HEK293T (cell line): ENCODE data around the gene BAHCC1.

ENCODE experiments used
- CTCF ChIA-PET: fragments of 350-600 bp; formaldehyde crosslinking; extraction: SDS; loops from one replicate; lab custom pipeline; 2021; ENCODE audit warnings: antibody characterized with exemption, inconsistent platforms; lab: Yijun Ruan, JAX
- POLR2A ChIA-PET: fragments of 350-600 bp; formaldehyde crosslinking; extraction: SDS; loops from one replicate; lab custom pipeline; 2020; ENCODE audit warnings: antibody characterized with exemption, inconsistent platforms; lab: Yijun Ruan, JAX
- DNase-seq: peaks from one replicate; pipeline ENCODE4 v3.0.0; 2012; ENCODE audit warnings: mixed read lengths; ENCODE audit errors: extremely low spot score
- ARNT ChIP-seq: fragments of 450-650 bp; IDR thresholded peaks from 2 replicates; pipeline ENCODE4 v1.6.1; 2017; ENCODE audit warnings: mild to moderate bottlenecking
- BHLHE40 ChIP-seq: fragments of 450-650 bp; IDR thresholded peaks from 2 replicates; pipeline ENCODE4 v1.6.1; 2016; ENCODE audit warnings: mild to moderate bottlenecking, moderate library complexity, borderline replicate concordance
- CTBP1 ChIP-seq: fragments of 450-650 bp; IDR thresholded peaks from 2 replicates; pipeline ENCODE4 v1.6.1; 2016; ENCODE audit warnings: borderline replicate concordance
- ELF4 ChIP-seq: fragments of 450-650 bp; IDR thresholded peaks from 2 replicates; pipeline ENCODE4 v1.6.1; 2017; ENCODE audit warnings: antibody characterized with exemption
- FOXA1 ChIP-seq: fragments of 450-650 bp; IDR thresholded peaks from 2 replicates; pipeline ENCODE4 v1.6.1; 2016; ENCODE audit warnings: mild to moderate bottlenecking
- FOXK2 ChIP-seq: fragments of 450-650 bp; IDR thresholded peaks from 2 replicates; pipeline ENCODE4 v1.6.1; 2016; ENCODE audit warnings: mild to moderate bottlenecking
- FOXM1 ChIP-seq: fragments of 450-650 bp; IDR thresholded peaks from 2 replicates; pipeline ENCODE4 v1.6.1; 2017; ENCODE audit warnings: mild to moderate bottlenecking, borderline replicate concordance
- HDGF ChIP-seq: fragments of 450-650 bp; IDR thresholded peaks from 2 replicates; pipeline ENCODE4 v1.6.1; 2017; ENCODE audit warnings: antibody characterized with exemption, borderline replicate concordance
- L3MBTL2 ChIP-seq: fragments of 450-650 bp; conservative IDR thresholded peaks from 2 replicates; pipeline ENCODE4 v1.6.1; 2016; ENCODE audit warnings: mild to moderate bottlenecking
- LEF1 ChIP-seq: fragments of 450-650 bp; IDR thresholded peaks from 2 replicates; pipeline ENCODE4 v1.6.1; 2017; ENCODE audit warnings: mild to moderate bottlenecking, borderline replicate concordance
- NFRKB ChIP-seq: fragments of 450-650 bp; IDR thresholded peaks from 2 replicates; pipeline ENCODE4 v1.6.1; 2016; ENCODE audit warnings: mild to moderate bottlenecking, moderate library complexity
- PKNOX1 ChIP-seq: fragments of 450-650 bp; IDR thresholded peaks from 2 replicates; pipeline ENCODE4 v1.6.1; 2016
- SP1 ChIP-seq: fragments of 450-650 bp; IDR thresholded peaks from 2 replicates; pipeline ENCODE4 v1.6.1; 2017
- SUZ12 ChIP-seq: fragments of 450-650 bp; IDR thresholded peaks from 2 replicates; pipeline ENCODE4 v1.6.1; 2016; ENCODE audit warnings: mild to moderate bottlenecking
- TARDBP ChIP-seq: fragments of 450-650 bp; IDR thresholded peaks from 2 replicates; pipeline ENCODE4 v1.6.1; 2016
- ZNF384 ChIP-seq: fragments of 450-650 bp; IDR thresholded peaks from 2 replicates; pipeline ENCODE4 v1.6.1; 2016

The BAHCC1 gene

GRCh38 chr17:81434681-81435417 is 39.6 kb downstream of the BAHCC1 start:
- ChIA-PET CTCF (no interaction called here), POLR2A (no interaction called here)
- no peak for TF ChIP-seq NFRKB
- no peak for TF ChIP-seq L3MBTL2
- TF ChIP-seq LEF1, result no peak
- TF ChIP-seq CTBP1, result no peak
- no peak for TF ChIP-seq FOXA1
- no peak for TF ChIP-seq ARNT
- no peak for TF ChIP-seq SP1
- no peak for DNase-seq

- no peak for TF ChIP-seq FOXA1
- no peak for TF ChIP-seq ARNT
- TF ChIP-seq PKNOX1, result no peak
- TF ChIP-seq FOXK2, result no peak
- no peak for TF ChIP-seq BHLHE40
- TF ChIP-seq HDGF, result no peak
- no peak for TF ChIP-seq ELF4
- no peak for TF ChIP-seq TARDBP
- no peak for TF ChIP-seq SUZ12
- no peak for TF ChIP-seq CTBP1
- POLR2A ChIA-PET, result interaction anchor here (1.5 kb wide), 1 partner anchor 38 kb away, joined by 3 read pairs; no protein-coding TSS in a partner anchor
- DNase-seq, result no peak
Measured at GRCh38 chr17:81435652-81436293, 40.5 kb downstream of the BAHCC1 start.

GRCh38 chr17:81436294-81436849 is 41.1 kb downstream of the BAHCC1 start:
- TF ChIP-seq SP1, result no peak
- no peak for TF ChIP-seq FOXA1
- TF ChIP-seq SUZ12, result no peak
- CTCF ChIA-PET, result interaction anchor here (1.4 kb wide), 1 partner anchor 10 kb away, joined by 6 read pairs; no protein-coding TSS in a partner anchor
- DNase-seq, result no peak
- POLR2A ChIA-PET, result interaction anchor here (1.5 kb wide), 1 partner anchor 39 kb away, joined by 3 read pairs; no protein-coding TSS in a partner anchor

More at GRCh38 chr17:81435652-81436293, 40.5 kb downstream of the BAHCC1 start:
- CTCF ChIA-PET, result interaction anchor here (1.4 kb wide), 1 partner anchor 11 kb away, joined by 6 read pairs; no protein-coding TSS in a partner anchor

GRCh38 chr17:81437191-81437651 is 42.0 kb downstream of the BAHCC1 start:
- TF ChIP-seq ARNT, result no peak
- no peak for TF ChIP-seq FOXK2
- TF ChIP-seq LEF1, result no peak
- no peak for TF ChIP-seq CTBP1
- no peak for TF ChIP-seq BHLHE40
- no peak for TF ChIP-seq ZNF384
- no peak for TF ChIP-seq PKNOX1
- no peak for TF ChIP-seq TARDBP
- no peak for TF ChIP-seq SP1
- TF ChIP-seq FOXA1, result no peak
- no peak for TF ChIP-seq HDGF
- TF ChIP-seq L3MBTL2, result no peak
- ChIA-PET POLR2A (interaction anchor here (1.5 kb wide), 1 partner anchor 40 kb away, joined by 3 read pairs; no protein-coding TSS in a partner anchor), CTCF (interaction anchor here (1.4 kb wide), 1 partner anchor 9 kb away, joined by 6 read pairs; no protein-coding TSS in a partner anchor)

GRCh38 chr17:81438007-81438659 is 42.9 kb downstream of the BAHCC1 start:
- POLR2A ChIA-PET, result no interaction called here
- CTCF ChIA-PET, result interaction anchor here (0.7 kb wide), 1 partner anchor 47 kb away, joined by 3 read pairs; no protein-coding TSS in a partner anchor
- DNase-seq, result no peak
- TF ChIP-seq ZNF384 (no peak), ELF4 (no peak), LEF1 (no peak), TARDBP (no peak), FOXK2 (no peak), L3MBTL2 (no peak), FOXA1 (no peak), SP1 (no peak), PKNOX1 (no peak), ARNT (no peak), FOXM1 (no peak), CTBP1 (no peak), BHLHE40 (no peak), NFRKB (no peak), SUZ12 (no peak)

More at GRCh38 chr17:81437191-81437651, 42.0 kb downstream of the BAHCC1 start:
- no peak for DNase-seq
